ENCODE results near the gene ARHGAP15. TPM values are rescaled to one million over a fixed set of nuclear protein-coding genes. Genes with fewer than 3 reads are reported as not detected.

The ARHGAP15 gene
- total RNA-seq, 1 experiment from 2014 or later = 0.41 TPM

- BruUV-seq (replicated peaks) = no TSS peak
- in situ Hi-C loops (cut with HindIII; ENCODE audit: low pct_unique_long_range_greater_than_20kb, low sequenced_read_pairs) = no loop called here
- CTCF ChIA-PET = no interaction called here
Measured at GRCh38 chr2:143375384-143375880, 246.2 kb downstream of the ARHGAP15 start.

GRCh38 chr2:143378996-143379395, 249.8 kb downstream of the ARHGAP15 start:
- ChIA-PET POLR2A (no interaction called here), CTCF (no interaction called here)
- TF ChIP-seq CTCF (IDR thresholded peaks at IDR 0.05) (no peak), SIN3A (IDR thresholded peaks at IDR 0.05; ENCODE audit: borderline replicate concordance, insufficient read depth, low read depth, low read length) (no peak), REST (IDR thresholded peaks at IDR 0.05; ENCODE audit: insufficient read depth in 1 of 2, low read depth in 2 of 2, low read length in 1 of 2) (no peak), POLR2AphosphoS5 (IDR thresholded peaks at IDR 0.05; ENCODE audit: low read depth, low read length) (no peak), TCF7L2 (IDR thresholded peaks at IDR 0.05; ENCODE audit: low read depth, low read length) (no peak)
- ATAC-seq = no peak
- Histone ChIP-seq H3K27ac (ENCODE audit: low read length) (no peak overlapping the region), H3K4me3 (ENCODE audit: low read depth in 2 of 2, low read length in 2 of 2) (no peak overlapping the region), H3K9me3 (ENCODE audit: control insufficient read depth, insufficient read depth, low read depth, low read length) (no peaks in the 10 kb centered on the region), H3K4me1 (ENCODE audit: control insufficient read depth, insufficient read depth, low read length) (no peaks in the 10 kb centered on the region), H3K36me3 (ENCODE audit: control insufficient read depth, insufficient read depth, low read length) (no peaks in the 10 kb centered on the region), H3K27me3 (ENCODE audit: control insufficient read depth, insufficient read depth, low read length) (no peaks in the 10 kb centered on the region)
- no peak for DNase-seq (ENCODE audit: low read depth, low spot score)
- no TSS peak for BruUV-seq (replicated peaks)
- intact Hi-C loops (cut with micrococcal nuclease; ENCODE audit: unreplicated experiment) (no loop called here), in situ Hi-C loops (cut with HindIII; ENCODE audit: low pct_unique_long_range_greater_than_20kb, low sequenced_read_pairs) (no loop called here)

More at GRCh38 chr2:143375384-143375880, 246.2 kb downstream of the ARHGAP15 start:
- no peak overlapping the region for H3K4me3 ChIP-seq (ENCODE audit: low read depth in 2 of 2, low read length in 2 of 2)
- no peak for TF ChIP-seq CTCF (IDR thresholded peaks at IDR 0.05)
- no peak for TF ChIP-seq SIN3A (IDR thresholded peaks at IDR 0.05; ENCODE audit: borderline replicate concordance, insufficient read depth, low read depth, low read length)
- no peak for TF ChIP-seq TCF7L2 (IDR thresholded peaks at IDR 0.05; ENCODE audit: low read depth, low read length)
- no peak for TF ChIP-seq POLR2AphosphoS5 (IDR thresholded peaks at IDR 0.05; ENCODE audit: low read depth, low read length)
- TF ChIP-seq REST (IDR thresholded peaks at IDR 0.05; ENCODE audit: insufficient read depth in 1 of 2, low read depth in 2 of 2, low read length in 1 of 2) = no peak
- DNase-seq (ENCODE audit: low read depth, low spot score) (no peak), ATAC-seq (no peak)
- no peaks in the 10 kb centered on the region for H3K9me3 ChIP-seq (ENCODE audit: control insufficient read depth, insufficient read depth, low read depth, low read length)
- no peaks in the 10 kb centered on the region for H3K36me3 ChIP-seq (ENCODE audit: control insufficient read depth, insufficient read depth, low read length)
- no peak overlapping the region for H3K27ac ChIP-seq (ENCODE audit: low read length)
- POLR2A ChIA-PET = no interaction called here
- no peaks in the 10 kb centered on the region for H3K27me3 ChIP-seq (ENCODE audit: control insufficient read depth, insufficient read depth, low read length)
- H3K4me1 ChIP-seq (ENCODE audit: control insufficient read depth, insufficient read depth, low read length) = no peaks in the 10 kb centered on the region
- intact Hi-C loops (cut with micrococcal nuclease; ENCODE audit: unreplicated experiment) = no loop called here
